ENCODE results near the gene P2RX6. TPM values are rescaled to one million over a fixed set of nuclear protein-coding genes. Genes with fewer than 3 reads are reported as not detected.
A peak's percentile ranks its signal among the peaks of the same experiment; 100 is the strongest.

Gene P2RX6
- total RNA-seq, 6 donors from 2014 or later = 0.39 to 22.0 (median 0.65) TPM

- Histone ChIP-seq H3K4me3 (no peak overlapping the region), H3K36me3 (no peaks in the 10 kb centered on the region), H3K27ac (no peak overlapping the region), H3K27me3 (no peaks in the 10 kb centered on the region), H3K9me3 (peaks cover 0 to 9% (median 1%) of the 10 kb centered on the region in 4 donors), H3K4me1 (peaks cover 26 to 38% (median 27%) of the 10 kb centered on the region in 4 donors)
- TF ChIP-seq, protein P1, sequence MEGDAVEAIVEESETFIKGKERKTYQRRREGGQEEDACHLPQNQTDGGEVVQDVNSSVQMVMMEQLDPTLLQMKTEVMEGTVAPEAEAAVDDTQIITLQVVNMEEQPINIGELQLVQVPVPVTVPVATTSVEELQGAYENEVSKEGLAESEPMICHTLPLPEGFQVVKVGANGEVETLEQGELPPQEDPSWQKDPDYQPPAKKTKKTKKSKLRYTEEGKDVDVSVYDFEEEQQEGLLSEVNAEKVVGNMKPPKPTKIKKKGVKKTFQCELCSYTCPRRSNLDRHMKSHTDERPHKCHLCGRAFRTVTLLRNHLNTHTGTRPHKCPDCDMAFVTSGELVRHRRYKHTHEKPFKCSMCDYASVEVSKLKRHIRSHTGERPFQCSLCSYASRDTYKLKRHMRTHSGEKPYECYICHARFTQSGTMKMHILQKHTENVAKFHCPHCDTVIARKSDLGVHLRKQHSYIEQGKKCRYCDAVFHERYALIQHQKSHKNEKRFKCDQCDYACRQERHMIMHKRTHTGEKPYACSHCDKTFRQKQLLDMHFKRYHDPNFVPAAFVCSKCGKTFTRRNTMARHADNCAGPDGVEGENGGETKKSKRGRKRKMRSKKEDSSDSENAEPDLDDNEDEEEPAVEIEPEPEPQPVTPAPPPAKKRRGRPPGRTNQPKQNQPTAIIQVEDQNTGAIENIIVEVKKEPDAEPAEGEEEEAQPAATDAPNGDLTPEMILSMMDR (IDR thresholded peaks at IDR 0.05) = no peak
- TF ChIP-seq POLR2AphosphoS5 (IDR thresholded peaks at IDR 0.05) = no peak
- 90 to 91% methylated on average over 2 of the region's 2 CpGs for WGBS, 2 donors
- no peak for ATAC-seq (ENCODE audit: low FRiP score in 2 of 2)
- DNase-seq = no peak
These were observed 36.5 kb upstream of the P2RX6 start for GRCh38 chr22:20978419-20978818.

DNA sequence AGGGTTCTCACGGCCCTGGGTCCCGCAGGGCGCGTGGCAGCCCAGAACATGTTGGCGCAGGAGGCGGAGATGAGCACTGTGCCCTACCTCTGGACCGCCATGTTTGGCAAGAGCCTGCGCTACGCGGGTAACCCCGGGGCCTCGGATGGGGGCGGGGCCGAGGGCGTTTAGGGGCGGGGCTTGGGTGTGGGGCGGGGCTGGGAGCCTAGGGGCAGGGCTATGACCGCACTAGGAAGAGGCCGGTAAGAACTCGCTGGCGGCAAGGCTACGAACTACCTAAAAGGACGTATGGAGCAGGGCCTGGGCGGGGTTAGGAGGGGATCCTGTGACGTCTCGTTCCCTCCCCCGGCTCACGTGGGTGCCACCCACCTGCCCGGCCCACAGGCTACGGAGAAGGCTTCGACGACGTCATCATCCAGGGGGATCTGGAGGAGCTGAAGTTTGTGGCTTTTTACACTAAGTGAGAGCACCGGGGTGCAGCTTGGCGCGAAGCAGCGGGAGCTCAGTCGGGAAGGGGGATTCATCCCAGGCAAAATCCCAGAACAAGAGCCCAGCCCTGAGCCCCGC lies 35.6 kb upstream of the P2RX6 start:
- Histone ChIP-seq H3K27ac (no peak overlapping the region), H3K4me1 (peaks cover 26 to 42% (median 30%) of the 10 kb centered on the region in 4 donors), H3K27me3 (no peaks in the 10 kb centered on the region), H3K36me3 (no peaks in the 10 kb centered on the region), H3K4me3 (peak overlapping the region in 3 of 4 donors; percentile 16 to 41 (median 31)), H3K9me3 (peaks cover 0 to 9% (median 1%) of the 10 kb centered on the region in 4 donors)
- TF ChIP-seq POLR2AphosphoS5 (IDR thresholded peaks at IDR 0.05) (no peak), EP300 (IDR thresholded peaks at IDR 0.05) (no peak), POLR2A (IDR thresholded peaks at IDR 0.05) (no peak)
- TF ChIP-seq, protein P1 (IDR thresholded peaks at IDR 0.05) = peak in 1 of 6 experiments; percentile 8
- ATAC-seq (ENCODE audit: low FRiP score in 2 of 2) (peak; percentile 35 to 72), DNase-seq (peak; percentile 89 to 91)
- WGBS, 2 donors = 0 to 14% methylated on average over 3 to 38 of the region's 39 CpGs

- no peak for TF ChIP-seq POLR2AphosphoS5 (IDR thresholded peaks at IDR 0.05)
- no peak for TF ChIP-seq EP300 (IDR thresholded peaks at IDR 0.05)
- no peak for TF ChIP-seq POLR2A (IDR thresholded peaks at IDR 0.05)
- TF ChIP-seq, protein P1 (IDR thresholded peaks at IDR 0.05) = no peak
- Histone ChIP-seq H3K4me3 (peak overlapping the region in 3 of 4 donors; percentile 16 to 41 (median 31)), H3K27ac (no peak overlapping the region), H3K4me1 (peaks cover 26 to 42% (median 30%) of the 10 kb centered on the region in 4 donors), H3K27me3 (no peaks in the 10 kb centered on the region), H3K9me3 (peaks cover 0 to 9% (median 1%) of the 10 kb centered on the region in 4 donors), H3K36me3 (no peaks in the 10 kb centered on the region)
- DNase-seq (peak in 1 of 2 donors; percentile 54), ATAC-seq (ENCODE audit: low FRiP score in 2 of 2) (no peak)
- 43 to 68% methylated on average over 2 to 13 of the region's 13 CpGs for WGBS, 2 donors
These were observed 35.0 kb upstream of the P2RX6 start for GRCh38 chr22:20979940-20980453.

GRCh38 chr22:20980523-20980922 lies 34.4 kb upstream of the P2RX6 start:
- Histone ChIP-seq H3K4me1 (peaks cover 26 to 42% (median 30%) of the 10 kb centered on the region in 4 donors), H3K27me3 (no peaks in the 10 kb centered on the region), H3K4me3 (no peak overlapping the region), H3K36me3 (peaks cover 0 to 4% (median 2%) of the 10 kb centered on the region in 4 donors), H3K27ac (no peak overlapping the region), H3K9me3 (peaks cover 0 to 9% (median 1%) of the 10 kb centered on the region in 4 donors)
- WGBS, 2 donors = 88 to 94% methylated on average over 4 of the region's 4 CpGs
- TF ChIP-seq POLR2A (IDR thresholded peaks at IDR 0.05) = no peak
- TF ChIP-seq, protein P1 (IDR thresholded peaks at IDR 0.05) = no peak
- no peak for TF ChIP-seq POLR2AphosphoS5 (IDR thresholded peaks at IDR 0.05)
- no peak for TF ChIP-seq EP300 (IDR thresholded peaks at IDR 0.05)
- ATAC-seq (ENCODE audit: low FRiP score in 2 of 2) (no peak), DNase-seq (no peak)
